IPS-15b (cell line): Measurements from ENCODE around the gene STARD9.
"Not testable (repeated sequence)": the region's sequence is repeated elsewhere in the genome, so short reads cannot be mapped to it uniquely, and the experiment has no call there.

Experiments
- H3K27me3 ChIP-seq: one replicate; pipeline ENCODE4 v1.6.1; 2013; ENCODE audit warnings: low read length; ENCODE audit not compliant: control insufficient read depth, insufficient read depth
- H3K36me3 ChIP-seq: one replicate; pipeline ENCODE4 v1.6.1; 2013; ENCODE audit warnings: low read length; ENCODE audit not compliant: control insufficient read depth, insufficient read depth
- H3K4me1 ChIP-seq: one replicate; pipeline ENCODE4 v1.6.1; 2013; ENCODE audit warnings: mild to moderate bottlenecking, low read length; ENCODE audit not compliant: control insufficient read depth, insufficient read depth
- H3K4me3 ChIP-seq: one replicate; pipeline ENCODE4 v1.5.1; 2013; ENCODE audit warnings: low read depth, low read length
- H3K9ac ChIP-seq: one replicate; pipeline ENCODE4 v1.6.1; 2013; ENCODE audit warnings: low read depth, mild to moderate bottlenecking, low read length
- H3K9me3 ChIP-seq: one replicate; pipeline ENCODE4 v1.6.1; 2013; ENCODE audit warnings: mild to moderate bottlenecking, low read length; ENCODE audit not compliant: control insufficient read depth, insufficient read depth

The STARD9 gene

DNA sequence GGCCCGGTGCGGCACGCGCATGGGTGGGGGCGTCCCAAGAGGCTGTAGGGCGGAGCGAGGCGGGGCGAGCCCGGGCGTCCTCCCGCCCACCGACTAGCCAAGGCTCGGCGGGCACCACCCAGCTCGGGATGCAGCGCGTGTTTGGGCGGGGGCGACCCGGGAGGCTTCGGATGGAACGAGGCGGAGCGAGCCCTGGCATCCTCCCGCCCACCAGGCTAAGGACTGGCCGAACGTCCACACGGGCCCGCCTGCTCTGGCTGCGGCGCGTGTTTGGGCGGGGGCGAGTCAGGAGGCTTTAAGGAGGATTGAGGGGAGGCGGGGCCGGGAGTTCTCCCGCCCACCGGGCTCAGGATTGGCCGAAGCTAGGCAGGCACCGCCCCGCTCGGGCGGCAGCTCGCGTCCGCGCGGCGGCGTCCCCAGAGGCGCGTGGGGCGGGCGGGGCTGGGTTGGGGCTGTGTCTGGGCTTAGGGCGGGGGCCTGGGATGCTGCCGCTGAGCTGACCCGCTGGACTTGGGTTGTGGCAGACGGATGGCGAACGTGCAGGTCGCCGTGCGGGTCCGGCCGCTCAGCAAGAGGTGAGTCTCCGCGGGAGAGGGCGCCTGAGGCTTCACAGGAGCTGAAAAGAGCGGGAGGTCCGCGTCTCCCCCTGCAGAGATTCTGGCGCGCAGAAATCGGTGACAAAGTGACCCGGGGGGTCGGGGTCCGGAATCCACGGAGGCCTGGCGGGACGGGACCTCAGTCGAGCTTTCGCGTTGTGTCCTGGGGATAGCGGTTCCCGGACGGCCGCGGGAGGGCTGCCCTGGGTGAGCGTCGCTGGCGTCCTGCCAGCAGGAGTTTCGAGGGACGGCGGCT lies at the start of gene STARD9:
Gene STARD9, plus strand, starts transcription at position 419 of the 852 bp plus-strand sequence. Its CDS starts 110 bp downstream, at position 529.
- H3K4me1 ChIP-seq: peaks cover 5% of the 10 kb centered on the region
- peak within 1 kb of the TSS; percentile 76 for H3K9ac ChIP-seq
- H3K4me3 ChIP-seq: peak within 1 kb of the TSS; percentile 74
- no peaks in the 10 kb centered on the region for H3K9me3 ChIP-seq
- no peaks in the 10 kb centered on the region for H3K36me3 ChIP-seq
- peaks cover 44% of the 10 kb centered on the region for H3K27me3 ChIP-seq

GRCh38 chr15:42528970-42529369 lies 46.4 kb upstream of the STARD9 start:
- Histone ChIP-seq H3K4me3 (no peak overlapping the region), H3K36me3 (peaks cover 10% of the 10 kb centered on the region), H3K9ac (no peak overlapping the region), H3K4me1 (no peaks in the 10 kb centered on the region), H3K27me3 (no peaks in the 10 kb centered on the region), H3K9me3 (no peaks in the 10 kb centered on the region)

DNA sequence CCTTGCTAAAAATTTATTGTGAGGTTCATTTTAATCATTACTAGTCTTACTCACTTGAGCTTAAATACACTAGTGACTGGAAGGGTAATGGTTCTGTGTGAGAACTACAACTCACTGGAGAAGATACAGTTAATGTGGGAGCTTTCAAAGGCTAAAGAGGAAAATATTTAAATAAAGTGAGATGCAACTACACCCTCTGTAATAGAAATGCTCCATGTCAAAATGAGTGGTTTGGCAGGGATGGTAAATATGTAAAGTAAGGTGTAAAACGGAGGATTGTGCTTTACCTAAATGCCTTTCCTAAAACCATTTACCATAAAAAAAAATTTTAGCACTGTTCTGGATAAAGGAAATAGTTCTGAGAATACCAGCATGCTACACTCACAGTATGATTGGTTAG lies 42.2 kb upstream of the STARD9 start:
- Histone ChIP-seq H3K9me3 (no peaks in the 10 kb centered on the region), H3K27me3 (no peaks in the 10 kb centered on the region), H3K36me3 (peaks cover 7% of the 10 kb centered on the region), H3K4me1 (no peaks in the 10 kb centered on the region), H3K9ac (no peak overlapping the region), H3K4me3 (no peak overlapping the region)

GRCh38 chr15:42544853-42545629 lies 30.4 kb upstream of the STARD9 start:
- Histone ChIP-seq H3K27me3 (no peaks in the 10 kb centered on the region), H3K4me3 (no peak overlapping the region), H3K9me3 (no peaks in the 10 kb centered on the region), H3K9ac (no peak overlapping the region), H3K36me3 (no peaks in the 10 kb centered on the region), H3K4me1 (no peaks in the 10 kb centered on the region)

DNA sequence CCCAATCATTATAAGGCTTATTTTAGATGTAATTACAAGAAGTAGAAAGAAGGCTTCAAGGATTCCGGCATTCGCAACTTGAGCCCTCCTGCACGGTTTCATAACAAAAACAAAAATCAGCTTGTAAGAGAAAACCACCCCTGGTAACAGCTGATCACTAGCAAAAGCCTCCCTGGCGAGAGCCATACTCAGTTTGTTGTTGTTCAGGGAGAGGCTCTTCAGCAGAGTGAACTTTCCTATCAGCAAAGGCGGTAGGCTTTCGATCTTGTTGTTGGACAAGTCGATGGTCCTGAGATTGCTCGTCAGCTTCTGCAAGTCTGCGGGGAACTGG lies 27.5 kb upstream of the STARD9 start:
- Histone ChIP-seq H3K9ac (peak overlapping the region; percentile 98), H3K4me1 (no peaks in the 10 kb centered on the region), H3K4me3 (peak overlapping the region; percentile 100), H3K36me3 (no peaks in the 10 kb centered on the region), H3K9me3 (no peaks in the 10 kb centered on the region), H3K27me3 (no peaks in the 10 kb centered on the region)

- peak within 1 kb of the TSS; percentile 98 for H3K9ac ChIP-seq
- H3K4me3 ChIP-seq: peak within 1 kb of the TSS; percentile 100
- no peaks in the 10 kb centered on the region for H3K4me1 ChIP-seq
- H3K9me3 ChIP-seq: no peaks in the 10 kb centered on the region
- no peaks in the 10 kb centered on the region for H3K27me3 ChIP-seq
- no peaks in the 10 kb centered on the region for H3K36me3 ChIP-seq
These were observed 27.0 kb upstream of the STARD9 start, which contains the start of the genes HAUS2 and LRRC57 for GRCh38 chr15:42548249-42549031. Gene HAUS2 (plus strand): TSS chr15:42548838. CDS start chr15:42548873, 35 bp downstream. Gene LRRC57 (minus strand): TSS chr15:42548793. CDS start chr15:42548434, 359 bp downstream.

GRCh38 chr15:42549032-42549491 lies 26.3 kb upstream of the STARD9 start:
- Histone ChIP-seq H3K9ac (peak overlapping the region; percentile 98), H3K9me3 (no peaks in the 10 kb centered on the region), H3K4me1 (no peaks in the 10 kb centered on the region), H3K36me3 (no peaks in the 10 kb centered on the region), H3K4me3 (peak overlapping the region; percentile 100), H3K27me3 (no peaks in the 10 kb centered on the region)

GRCh38 chr15:42549741-42550392 lies 25.5 kb upstream of the STARD9 start:
- Histone ChIP-seq H3K9me3 (no peaks in the 10 kb centered on the region), H3K4me1 (no peaks in the 10 kb centered on the region), H3K9ac (no peak overlapping the region), H3K36me3 (no peaks in the 10 kb centered on the region), H3K4me3 (peak overlapping the region; percentile 100), H3K27me3 (no peaks in the 10 kb centered on the region)

DNA sequence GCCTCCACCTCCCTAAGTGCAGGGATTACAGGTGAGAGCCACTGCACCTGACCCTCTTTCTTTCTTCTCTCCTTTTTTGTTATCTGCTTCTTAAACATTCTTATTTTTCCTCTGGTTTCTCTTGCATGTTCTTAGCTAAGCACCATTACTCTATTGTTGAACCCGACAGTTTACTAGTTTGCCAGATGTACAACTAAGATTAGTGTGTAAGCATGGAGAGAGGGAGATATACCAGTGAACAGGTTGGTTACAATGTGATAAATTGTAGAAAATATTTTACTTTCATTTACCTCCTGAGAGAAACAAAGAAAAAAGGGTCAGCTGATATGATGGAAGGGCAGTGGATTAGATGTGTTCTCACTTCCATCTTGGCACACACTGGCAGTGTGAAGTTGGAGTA lies 21.9 kb upstream of the STARD9 start:
- Histone ChIP-seq H3K4me1 (no peaks in the 10 kb centered on the region), H3K9ac (no peak overlapping the region), H3K4me3 (no peak overlapping the region), H3K9me3 (no peaks in the 10 kb centered on the region), H3K27me3 (no peaks in the 10 kb centered on the region), H3K36me3 (peaks cover under 1% of the 10 kb centered on the region)

DNA sequence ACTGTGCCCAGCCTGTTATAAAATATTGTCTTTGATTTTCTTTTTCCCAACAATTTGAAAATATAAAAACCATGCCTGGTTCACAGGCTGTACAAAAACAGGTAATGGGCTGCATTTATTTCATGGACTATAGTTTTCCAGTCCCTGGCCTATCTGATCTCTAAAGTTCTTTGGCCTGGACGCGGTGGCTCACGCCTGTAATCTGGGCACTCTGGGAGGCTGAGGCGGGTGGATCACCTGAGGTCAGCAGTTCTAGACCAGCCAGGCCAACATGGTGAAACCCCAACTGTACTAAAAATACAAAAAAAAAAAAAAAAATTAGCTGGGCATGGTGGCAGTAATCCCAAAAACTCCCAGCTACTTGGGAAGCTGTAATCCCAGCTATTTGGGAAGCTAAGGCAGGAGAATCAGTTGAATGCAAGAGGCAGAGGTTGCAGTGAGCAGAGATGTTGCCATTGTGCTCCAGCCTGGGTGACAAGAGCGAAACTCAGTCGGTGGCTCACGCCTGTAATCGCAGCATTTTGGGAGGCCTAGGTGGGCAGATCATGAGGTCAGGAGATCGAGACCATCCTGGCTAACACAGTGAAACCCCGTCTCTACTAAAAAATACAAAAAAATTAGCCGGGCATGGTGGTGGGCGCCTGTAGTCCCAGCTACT lies 18.7 kb upstream of the STARD9 start:
- H3K36me3 ChIP-seq, H3K4me3 ChIP-seq, H3K27me3 ChIP-seq, H3K4me1 ChIP-seq, H3K9ac ChIP-seq, H3K9me3 ChIP-seq: not testable (repeated sequence)
